ENCODE data around the gene PRSS12.
"Not testable (repeated sequence)": the region's sequence is repeated elsewhere in the genome, so short reads cannot be mapped to it uniquely, and the experiment has no call there.

Gene PRSS12

GRCh38 chr4:118335324-118335723 lies 17.5 kb downstream of the PRSS12 start:
- intact Hi-C loops (cut with DNase I) = no loop called here
- no peak for DNase-seq

GRCh38 chr4:118331352-118331751 lies 21.5 kb downstream of the PRSS12 start:
- intact Hi-C loops (cut with DNase I) = no loop called here

GRCh38 chr4:118329849-118330248 lies 23.0 kb downstream of the PRSS12 start:
- DNase-seq = no peak
- intact Hi-C loops (cut with DNase I) = no loop called here

More at GRCh38 chr4:118331352-118331751, 21.5 kb downstream of the PRSS12 start:
- no peak for DNase-seq

- intact Hi-C loops (cut with DNase I) = no loop called here
- DNase-seq = no peak
Measured at GRCh38 chr4:118327554-118328241, 25.1 kb downstream of the PRSS12 start.

- intact Hi-C loops (cut with DNase I) = no loop called here
- DNase-seq = no peak
Measured at GRCh38 chr4:118326585-118326984, 26.2 kb downstream of the PRSS12 start.

- intact Hi-C loops (cut with DNase I) = no loop called here
Measured at GRCh38 chr4:118325431-118325830, 27.4 kb downstream of the PRSS12 start.

GRCh38 chr4:118322831-118323502 lies 29.8 kb downstream of the PRSS12 start:
- intact Hi-C loops (cut with DNase I) = no loop called here
- DNase-seq = no peak

More at GRCh38 chr4:118325431-118325830, 27.4 kb downstream of the PRSS12 start:
- DNase-seq = no peak

GRCh38 chr4:118318931-118319330 lies 33.9 kb downstream of the PRSS12 start:
- intact Hi-C loops (cut with DNase I) = no loop called here
- no peak for DNase-seq

GRCh38 chr4:118317691-118318090 lies 35.1 kb downstream of the PRSS12 start:
- intact Hi-C loops (cut with DNase I) = no loop called here
- DNase-seq = no peak

- no peak for DNase-seq
- intact Hi-C loops (cut with DNase I) = no loop called here
Measured at GRCh38 chr4:118314221-118314620, 38.6 kb downstream of the PRSS12 start.

GRCh38 chr4:118313098-118313497 lies 39.7 kb downstream of the PRSS12 start:
- intact Hi-C loops (cut with DNase I) = no loop called here
- DNase-seq = no peak

- intact Hi-C loops (cut with DNase I) = no loop called here
- no peak for DNase-seq
Measured at GRCh38 chr4:118308306-118309030, 44.3 kb downstream of the PRSS12 start.

- intact Hi-C loops (cut with DNase I) = no loop called here
- DNase-seq = no peak
Measured at GRCh38 chr4:118307643-118308042, 45.2 kb downstream of the PRSS12 start.

- intact Hi-C loops (cut with DNase I); DNase-seq: not testable (repeated sequence)
Measured at GRCh38 chr4:118299619-118300018, 53.2 kb downstream of the PRSS12 start.

GRCh38 chr4:118296729-118297128 lies 56.1 kb downstream of the PRSS12 start:
- no peak for DNase-seq
- intact Hi-C loops (cut with DNase I) = no loop called here

GRCh38 chr4:118290951-118291350 lies 61.9 kb downstream of the PRSS12 start:
- intact Hi-C loops (cut with DNase I) = no loop called here

GRCh38 chr4:118289794-118290193 lies 63.0 kb downstream of the PRSS12 start:
- DNase-seq = no peak
- intact Hi-C loops (cut with DNase I) = no loop called here

More at GRCh38 chr4:118290951-118291350, 61.9 kb downstream of the PRSS12 start:
- DNase-seq = no peak

- intact Hi-C loops (cut with DNase I) = no loop called here
Measured at GRCh38 chr4:118287711-118288451, 64.9 kb downstream of the PRSS12 start.

GRCh38 chr4:118286685-118287084 lies 66.1 kb downstream of the PRSS12 start:
- intact Hi-C loops (cut with DNase I) = no loop called here

More at GRCh38 chr4:118287711-118288451, 64.9 kb downstream of the PRSS12 start:
- no peak for DNase-seq

More at GRCh38 chr4:118286685-118287084, 66.1 kb downstream of the PRSS12 start:
- no peak for DNase-seq

Data from head of caudate nucleus (tissue), 42 donors.